ENCODE results near the gene COX11. TPM values are rescaled to one million over a fixed set of nuclear protein-coding genes. Genes with fewer than 3 reads are reported as not detected.

The COX11 gene
- total and polyA plus RNA-seq, 2 of the 13 experiments (the other 11 are each of a cell fraction or from before 2014, with no cell fraction given), result 103 to 203 TPM

GRCh38 chr17:54968262-54968987 is at the start of gene COX11, which contains the start of gene STXBP4 (continued):
- TF ChIP-seq ESRRA (CRISPR knock-in tag; IDR thresholded peaks at IDR 0.05; ENCODE audit: low read depth), result no peak
- 0 out of 2 replicates have a peak, but pooled peaks have one; percentile 23 for TF ChIP-seq MEIS1 (CRISPR knock-in tag; IDR thresholded peaks at IDR 0.05; ENCODE audit: borderline replicate concordance)
- peak; percentile 96 for TF ChIP-seq KDM2A (CRISPR knock-in tag; IDR thresholded peaks at IDR 0.05; ENCODE audit: borderline replicate concordance, low read depth)
- peak; percentile 61; the same call in 1 of the 2 replicates for TF ChIP-seq NFKB2 (CRISPR knock-in tag; IDR thresholded peaks at IDR 0.05; ENCODE audit: borderline replicate concordance)
- no peak for TF ChIP-seq ZNF775 (CRISPR knock-in tag; IDR thresholded peaks at IDR 0.05; ENCODE audit: borderline replicate concordance)
- peak; percentile 42; the same call in 1 of the 2 replicates for TF ChIP-seq ZNF263 (CRISPR knock-in tag; IDR thresholded peaks at IDR 0.05)
- 0 out of 2 replicates have a peak, but pooled peaks have one; percentile 22 for TF ChIP-seq MED13 (CRISPR knock-in tag; IDR thresholded peaks at IDR 0.05)
- TF ChIP-seq NONO (IDR thresholded peaks at IDR 0.05), result no peak
- peak; percentile 81 for TF ChIP-seq NONO (CRISPR knock-in tag; conservative IDR thresholded peaks at IDR 0.05)
- TF ChIP-seq TEAD2 (CRISPR knock-in tag; IDR thresholded peaks at IDR 0.05), result 0 out of 2 replicates have a peak, but pooled peaks have one; percentile 5
- TF ChIP-seq HMGA1 (CRISPR knock-in tag; conservative IDR thresholded peaks at IDR 0.05), result no peak
- no peak for TF ChIP-seq ZNF33A (CRISPR knock-in tag; IDR thresholded peaks at IDR 0.05; ENCODE audit: borderline replicate concordance)
- peak; percentile 78; the same call in 1 of the 2 replicates for TF ChIP-seq ZNF747 (CRISPR knock-in tag; IDR thresholded peaks at IDR 0.05; ENCODE audit: borderline replicate concordance)
- TF ChIP-seq SMAD3 (CRISPR knock-in tag; IDR thresholded peaks at IDR 0.05), result 0 out of 2 replicates have a peak, but pooled peaks have one; percentile 48
- peak; percentile 84 for TF ChIP-seq RFX3 (CRISPR knock-in tag; IDR thresholded peaks at IDR 0.05)
- no peak for TF ChIP-seq PAWR (CRISPR knock-in tag; IDR thresholded peaks at IDR 0.05; ENCODE audit: borderline replicate concordance)
- TF ChIP-seq ZSCAN21 (CRISPR knock-in tag; IDR thresholded peaks at IDR 0.05; ENCODE audit: borderline replicate concordance), result peak; percentile 79; the same call in 1 of the 2 replicates
- TF ChIP-seq, protein P1, sequence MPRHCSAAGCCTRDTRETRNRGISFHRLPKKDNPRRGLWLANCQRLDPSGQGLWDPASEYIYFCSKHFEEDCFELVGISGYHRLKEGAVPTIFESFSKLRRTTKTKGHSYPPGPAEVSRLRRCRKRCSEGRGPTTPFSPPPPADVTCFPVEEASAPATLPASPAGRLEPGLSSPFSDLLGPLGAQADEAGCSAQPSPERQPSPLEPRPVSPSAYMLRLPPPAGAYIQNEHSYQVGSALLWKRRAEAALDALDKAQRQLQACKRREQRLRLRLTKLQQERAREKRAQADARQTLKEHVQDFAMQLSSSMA (CRISPR knock-in tag; IDR thresholded peaks at IDR 0.05), result no peak
- peak; percentile 97 for TF ChIP-seq SIN3A (IDR thresholded peaks at IDR 0.05; ENCODE audit: borderline replicate concordance, low read depth, low read length)
- TF ChIP-seq PHB2 (IDR thresholded peaks at IDR 0.05; ENCODE audit: partially characterized antibody), result no peak
- TF ChIP-seq ELF4 (CRISPR knock-in tag; IDR thresholded peaks at IDR 0.05; ENCODE audit: borderline replicate concordance), result peak; percentile 57; the same call in 1 of the 2 replicates
- peak; percentile 92 for TF ChIP-seq RBM22 (optimal IDR thresholded peaks at IDR 0.05; ENCODE audit: low read length)
- TF ChIP-seq ZNF337 (CRISPR knock-in tag; IDR thresholded peaks at IDR 0.05; ENCODE audit: borderline replicate concordance, low read depth), result no peak
- TF ChIP-seq NCOA5 (CRISPR knock-in tag; IDR thresholded peaks at IDR 0.05), result no peak
- TF ChIP-seq, protein P2, sequence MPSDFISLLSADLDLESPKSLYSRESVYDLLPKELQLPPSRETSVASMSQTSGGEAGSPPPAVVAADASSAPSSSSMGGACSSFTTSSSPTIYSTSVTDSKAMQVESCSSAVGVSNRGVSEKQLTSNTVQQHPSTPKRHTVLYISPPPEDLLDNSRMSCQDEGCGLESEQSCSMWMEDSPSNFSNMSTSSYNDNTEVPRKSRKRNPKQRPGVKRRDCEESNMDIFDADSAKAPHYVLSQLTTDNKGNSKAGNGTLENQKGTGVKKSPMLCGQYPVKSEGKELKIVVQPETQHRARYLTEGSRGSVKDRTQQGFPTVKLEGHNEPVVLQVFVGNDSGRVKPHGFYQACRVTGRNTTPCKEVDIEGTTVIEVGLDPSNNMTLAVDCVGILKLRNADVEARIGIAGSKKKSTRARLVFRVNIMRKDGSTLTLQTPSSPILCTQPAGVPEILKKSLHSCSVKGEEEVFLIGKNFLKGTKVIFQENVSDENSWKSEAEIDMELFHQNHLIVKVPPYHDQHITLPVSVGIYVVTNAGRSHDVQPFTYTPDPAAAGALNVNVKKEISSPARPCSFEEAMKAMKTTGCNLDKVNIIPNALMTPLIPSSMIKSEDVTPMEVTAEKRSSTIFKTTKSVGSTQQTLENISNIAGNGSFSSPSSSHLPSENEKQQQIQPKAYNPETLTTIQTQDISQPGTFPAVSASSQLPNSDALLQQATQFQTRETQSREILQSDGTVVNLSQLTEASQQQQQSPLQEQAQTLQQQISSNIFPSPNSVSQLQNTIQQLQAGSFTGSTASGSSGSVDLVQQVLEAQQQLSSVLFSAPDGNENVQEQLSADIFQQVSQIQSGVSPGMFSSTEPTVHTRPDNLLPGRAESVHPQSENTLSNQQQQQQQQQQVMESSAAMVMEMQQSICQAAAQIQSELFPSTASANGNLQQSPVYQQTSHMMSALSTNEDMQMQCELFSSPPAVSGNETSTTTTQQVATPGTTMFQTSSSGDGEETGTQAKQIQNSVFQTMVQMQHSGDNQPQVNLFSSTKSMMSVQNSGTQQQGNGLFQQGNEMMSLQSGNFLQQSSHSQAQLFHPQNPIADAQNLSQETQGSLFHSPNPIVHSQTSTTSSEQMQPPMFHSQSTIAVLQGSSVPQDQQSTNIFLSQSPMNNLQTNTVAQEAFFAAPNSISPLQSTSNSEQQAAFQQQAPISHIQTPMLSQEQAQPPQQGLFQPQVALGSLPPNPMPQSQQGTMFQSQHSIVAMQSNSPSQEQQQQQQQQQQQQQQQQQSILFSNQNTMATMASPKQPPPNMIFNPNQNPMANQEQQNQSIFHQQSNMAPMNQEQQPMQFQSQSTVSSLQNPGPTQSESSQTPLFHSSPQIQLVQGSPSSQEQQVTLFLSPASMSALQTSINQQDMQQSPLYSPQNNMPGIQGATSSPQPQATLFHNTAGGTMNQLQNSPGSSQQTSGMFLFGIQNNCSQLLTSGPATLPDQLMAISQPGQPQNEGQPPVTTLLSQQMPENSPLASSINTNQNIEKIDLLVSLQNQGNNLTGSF (CRISPR knock-in tag; IDR thresholded peaks at IDR 0.05), result peak; percentile 94; the same call in 1 of the 2 replicates
